Stimulated activated CD8-positive, alpha-beta memory T cell treated with anti-CD3 and anti-CD28 coated beads, Interleukin-2, amount 100 ng/mL, for 48 hours (primary cell): ENCODE measurements around the gene G6PD.
A peak's percentile ranks its signal among the peaks of the same experiment; 100 is the strongest.
"Not testable (repeated sequence)": the region's sequence is repeated elsewhere in the genome, so short reads cannot be mapped to it uniquely, and the experiment has no call there.

Experiments used
- DNase-seq, 2 donors: peaks; one replicate each; pipeline ENCODE4 v3.0.0-alpha.2; 2020; ENCODE audit warnings: low read depth in 2 of 2

The G6PD gene

GRCh38 chrX:154515090-154515965, 31.3 kb downstream of the G6PD start:
- no peak for DNase-seq

- no peak for DNase-seq
Measured at GRCh38 chrX:154513716-154514115, 32.9 kb downstream of the G6PD start.

DNA sequence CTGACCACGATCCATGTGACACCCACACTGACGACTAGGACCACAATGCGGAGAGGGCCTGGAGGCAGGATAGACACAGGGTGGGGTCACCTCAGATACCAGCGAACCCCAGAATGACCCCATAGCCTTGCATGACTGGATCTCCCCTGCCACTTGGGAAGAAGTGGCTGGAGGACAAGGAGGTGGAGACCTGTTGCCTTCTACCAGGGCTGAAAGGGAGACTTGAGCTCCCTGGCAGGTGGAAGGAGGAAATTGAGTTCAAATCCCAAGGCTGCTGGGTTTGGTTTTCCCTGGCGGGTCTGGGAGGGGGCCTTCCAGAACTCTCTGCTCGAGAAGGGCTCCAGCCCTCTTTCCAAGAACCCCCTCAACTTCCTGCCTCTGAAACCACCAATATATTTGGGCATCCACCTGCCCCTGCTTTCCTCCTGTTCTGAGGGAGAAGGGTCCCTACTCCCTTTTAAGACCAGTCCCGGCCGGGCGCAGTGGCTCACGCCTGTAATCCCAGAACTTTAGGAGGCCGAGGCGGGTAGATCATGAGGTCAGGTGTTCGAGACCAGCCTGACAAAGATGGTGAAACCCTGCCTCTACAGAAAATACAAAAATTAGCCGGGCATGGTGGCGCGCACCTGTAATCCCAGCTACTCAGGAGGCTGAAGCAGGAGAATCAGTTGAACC, 33.6 kb downstream of the G6PD start:
- no peak for DNase-seq

GRCh38 chrX:154511761-154512160, 34.9 kb downstream of the G6PD start:
- DNase-seq, result no peak

- no peak for DNase-seq
Measured at GRCh38 chrX:154509455-154509854, 37.2 kb downstream of the G6PD start.

- no peak for DNase-seq
Measured at GRCh38 chrX:154508384-154508745, 38.3 kb downstream of the G6PD start.

GRCh38 chrX:154507673-154508383, 38.8 kb downstream of the G6PD start:
- no peak for DNase-seq

GRCh38 chrX:154506483-154507332, 39.9 kb downstream of the G6PD start:
- no peak for DNase-seq

GRCh38 chrX:154505734-154506133, 40.9 kb downstream of the G6PD start:
- DNase-seq, result no peak

- no peak for DNase-seq
Measured at GRCh38 chrX:154502989-154503388, 43.7 kb downstream of the G6PD start.

GRCh38 chrX:154502098-154502497, 44.5 kb downstream of the G6PD start:
- DNase-seq, result no peak

DNA sequence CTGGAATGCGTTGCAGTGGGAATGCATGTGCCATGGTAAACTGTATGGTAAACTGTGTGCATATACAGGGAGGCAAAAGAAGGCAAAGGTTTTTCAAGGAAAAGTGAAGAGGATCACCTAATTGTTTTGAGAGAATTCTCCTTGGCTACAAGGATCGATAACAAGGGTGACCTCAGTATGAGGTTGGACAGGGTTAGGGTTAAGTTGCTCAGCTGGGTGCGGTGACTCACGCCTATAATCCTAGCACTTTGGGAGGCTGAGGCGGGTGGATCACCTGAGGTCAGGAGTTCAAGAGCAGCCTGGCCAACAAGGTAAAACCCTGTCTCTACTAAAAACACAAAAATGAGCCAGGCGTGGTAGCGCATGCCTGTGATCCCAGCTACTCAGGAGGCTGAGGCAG, 45.2 kb downstream of the G6PD start:
- not testable (repeated sequence) for DNase-seq

GRCh38 chrX:154496591-154497137, 50.0 kb downstream of the G6PD start:
- not testable (repeated sequence) for DNase-seq

- no peak for DNase-seq
Measured at GRCh38 chrX:154495472-154495922, 51.1 kb downstream of the G6PD start.

DNA sequence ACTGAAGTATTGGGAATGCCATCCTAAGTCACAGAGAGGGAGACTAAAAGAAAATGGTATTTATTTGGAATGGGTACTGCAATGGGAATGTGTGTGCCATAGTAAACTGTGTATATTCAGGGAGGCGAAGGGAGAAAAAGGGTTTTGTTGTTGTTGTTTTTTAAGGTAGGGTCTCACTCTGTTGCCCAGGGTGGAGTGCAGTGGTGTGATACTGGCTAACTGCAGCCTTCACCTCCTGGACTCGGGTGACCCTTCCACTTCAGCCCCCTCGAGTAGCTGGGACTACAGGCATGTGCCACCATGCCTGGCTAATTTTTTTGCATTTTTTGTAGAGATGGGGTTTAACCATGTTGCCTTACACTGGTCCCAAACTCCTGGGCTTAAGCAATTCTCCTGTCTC, 51.9 kb downstream of the G6PD start:
- DNase-seq, result no peak

DNA sequence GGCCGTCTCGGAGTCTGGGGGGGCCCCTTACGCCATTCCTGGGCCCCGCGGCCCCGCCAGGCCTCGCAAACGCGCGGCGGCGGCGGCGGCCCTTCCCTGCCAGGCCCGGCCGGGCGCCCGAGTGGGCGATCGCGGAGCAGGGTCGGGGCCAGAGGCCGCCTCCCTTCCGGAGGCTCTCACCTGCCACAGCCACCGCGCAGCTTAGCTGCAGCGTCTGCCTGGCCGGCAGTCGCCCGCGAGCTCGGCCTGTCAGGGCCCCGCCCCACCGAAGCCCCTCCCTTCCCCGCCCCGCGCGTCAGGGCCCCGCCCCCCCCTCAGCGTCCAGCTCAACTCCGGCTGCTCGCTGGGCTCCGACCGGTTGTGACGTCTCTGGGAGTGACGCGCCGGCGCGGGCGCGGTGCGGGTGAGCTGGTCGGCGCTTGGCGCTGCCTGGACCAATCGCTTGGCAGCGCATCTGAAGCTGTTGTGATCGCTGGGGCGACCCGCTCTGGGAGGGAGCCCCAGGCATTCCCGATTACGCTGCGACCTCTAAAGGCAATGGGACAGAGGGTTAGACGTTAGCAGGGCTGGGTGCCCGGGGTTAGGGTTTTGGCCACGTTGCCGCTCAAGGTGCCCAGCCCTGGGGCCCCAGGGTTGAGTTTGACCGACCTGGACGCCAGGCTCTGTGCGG, 56.1 kb downstream of the G6PD start, which contains the start of gene SLC10A3:
TSS of gene SLC10A3 (minus strand) at position 216 of the 670 bp plus-strand sequence. CDS start 1,689 bp downstream, outside the sequence.
- DNase-seq, result peak; percentile 79 to 81

- DNase-seq, result no peak
Measured at GRCh38 chrX:154490021-154490413, 56.6 kb downstream of the G6PD start.

- no peak for DNase-seq
Measured at GRCh38 chrX:154489182-154489581, 57.5 kb downstream of the G6PD start.

- DNase-seq, result no peak
Measured at GRCh38 chrX:154488336-154489075, 58.1 kb downstream of the G6PD start.
